HEK293 (cell line): ENCODE results near the gene RAC2.

ENCODE experiments used
- CTCF ChIA-PET: fragments of 350-600 bp; formaldehyde crosslinking; extraction: SDS; loops from one replicate; lab custom pipeline; 2021; ENCODE audit warnings: antibody characterized with exemption; lab: Yijun Ruan, JAX
- POLR2A ChIA-PET: fragments of 300-600 bp; formaldehyde crosslinking; extraction: SDS; loops from one replicate; lab custom pipeline; 2020; ENCODE audit warnings: antibody characterized with exemption, inconsistent platforms; lab: Yijun Ruan, JAX
- H3K27ac ChIP-seq: fragments of 200-500 bp; sonication (Bioruptor generic); 2 replicates; pipeline ENCODE4 v1.5.1; 2014; ENCODE audit warnings: low read depth, low read length, control low read depth, inconsistent platforms; ENCODE audit errors: extremely low read depth
- H3K36me3 ChIP-seq, 2 experiments: fragments of 200-500 bp in 1 of 2; sonication (Bioruptor generic) in 1 of 2; 1 replicate in 1 of 2; 2 replicates in 1 of 2; pipeline ENCODE4 v1.5.1; 2014 to 2017; ENCODE audit warnings: inconsistent platforms in 2 of 2, low read length in 2 of 2; ENCODE audit not compliant: control insufficient read depth in 2 of 2, insufficient read depth in 1 of 2
- H3K4me1 ChIP-seq: fragments of 200-500 bp; sonication (Bioruptor generic); 2 replicates; pipeline ENCODE4 v1.5.1; 2014; ENCODE audit warnings: mild to moderate bottlenecking, low read length, inconsistent platforms; ENCODE audit not compliant: control insufficient read depth, insufficient read depth
- H3K4me3 ChIP-seq: 2 replicates; pipeline ENCODE4 v1.5.1; 2011; ENCODE audit warnings: low read depth, mild to moderate bottlenecking, control low read depth, low read length, moderate library complexity
- H3K9me3 ChIP-seq: fragments of 200-500 bp; sonication (Bioruptor generic); 2 replicates; pipeline ENCODE4 v1.5.1; 2014; ENCODE audit warnings: low read depth, low read length, inconsistent platforms; ENCODE audit not compliant: control insufficient read depth, insufficient read depth
- GLIS2 ChIP-seq: fragments of 450-650 bp; formaldehyde crosslinking; IDR thresholded peaks from 2 replicates; pipeline ENCODE4 v1.5.1; 2016; ENCODE audit warnings: missing biosample characterization, missing genetic modification characterization
- HOXC10 ChIP-seq: sonication (generic); formaldehyde crosslinking; IDR thresholded peaks from 2 replicates; pipeline ENCODE4 v1.8.1; 2023; ENCODE audit warnings: mild to moderate bottlenecking, missing genetic modification reagents
- KLF8 ChIP-seq: fragments of 450-650 bp; formaldehyde crosslinking; IDR thresholded peaks from 2 replicates; pipeline ENCODE4 v1.5.1; 2016; ENCODE audit warnings: missing biosample characterization, missing genetic modification characterization
- PRDM1 ChIP-seq: fragments of 450-650 bp; formaldehyde crosslinking; IDR thresholded peaks from 2 replicates; pipeline ENCODE4; 2016; ENCODE audit warnings: missing biosample characterization, missing genetic modification characterization
- SP7 ChIP-seq: fragments of 450-650 bp; formaldehyde crosslinking; IDR thresholded peaks from 2 replicates; pipeline ENCODE4 v1.5.1; 2016; ENCODE audit warnings: missing biosample characterization, missing genetic modification characterization
- WT1 ChIP-seq: fragments of 450-650 bp; formaldehyde crosslinking; IDR thresholded peaks from 2 replicates; pipeline ENCODE4 v1.5.1; 2016; ENCODE audit warnings: missing biosample characterization, missing genetic modification characterization
- YY1 ChIP-seq: fragments of 450-650 bp; formaldehyde crosslinking; IDR thresholded peaks from 2 replicates; pipeline ENCODE4 v1.5.1; 2018; ENCODE audit warnings: missing biosample characterization, missing genetic modification characterization
- ZBTB17 ChIP-seq: fragments of 450-650 bp; formaldehyde crosslinking; IDR thresholded peaks from 2 replicates; pipeline ENCODE4 v1.5.1; 2016; ENCODE audit warnings: missing biosample characterization, missing genetic modification characterization
- ZIC2 ChIP-seq: fragments of 450-650 bp; formaldehyde crosslinking; IDR thresholded peaks from 2 replicates; pipeline ENCODE4 v1.5.1; 2016; ENCODE audit warnings: missing biosample characterization, missing genetic modification characterization
- ZNF221 ChIP-seq: fragments of 450-650 bp; formaldehyde crosslinking; IDR thresholded peaks from 2 replicates; pipeline ENCODE4 v1.5.1; 2017; ENCODE audit warnings: missing biosample characterization, missing genetic modification characterization, borderline replicate concordance
- ZNF23 ChIP-seq: fragments of 450-650 bp; formaldehyde crosslinking; IDR thresholded peaks from 2 replicates; pipeline ENCODE4 v1.5.1; 2016; ENCODE audit warnings: missing biosample characterization, missing genetic modification characterization, borderline replicate concordance
- ZNF311 ChIP-seq: fragments of 450-650 bp; formaldehyde crosslinking; IDR thresholded peaks from 2 replicates; pipeline ENCODE4 v1.5.1; 2017; ENCODE audit warnings: missing biosample characterization, missing genetic modification characterization, borderline replicate concordance
- ZNF366 ChIP-seq: fragments of 450-650 bp; formaldehyde crosslinking; conservative IDR thresholded peaks from 2 replicates; pipeline ENCODE4 v1.5.1; 2016; ENCODE audit warnings: missing biosample characterization, missing genetic modification characterization
- ZNF391 ChIP-seq: fragments of 450-650 bp; formaldehyde crosslinking; IDR thresholded peaks from 2 replicates; pipeline ENCODE4 v1.5.1; 2016; ENCODE audit warnings: low read depth, missing biosample characterization, missing genetic modification characterization, borderline replicate concordance
- ZNF433 ChIP-seq: fragments of 450-650 bp; formaldehyde crosslinking; IDR thresholded peaks from 2 replicates; pipeline ENCODE4 v1.5.1; 2016; ENCODE audit warnings: missing biosample characterization, missing genetic modification characterization, low read depth
- ZNF514 ChIP-seq: fragments of 450-650 bp; formaldehyde crosslinking; IDR thresholded peaks from 2 replicates; pipeline ENCODE4 v1.5.1; 2016; ENCODE audit warnings: missing biosample characterization, missing genetic modification characterization
- ZNF548 ChIP-seq: fragments of 450-650 bp; formaldehyde crosslinking; IDR thresholded peaks from 2 replicates; pipeline ENCODE4 v1.5.1; 2016; ENCODE audit warnings: missing biosample characterization, missing genetic modification characterization
- ZNF555 ChIP-seq: fragments of 450-650 bp; formaldehyde crosslinking; conservative IDR thresholded peaks from 2 replicates; pipeline ENCODE4 v1.5.1; 2017; ENCODE audit warnings: missing biosample characterization, mild to moderate bottlenecking, missing genetic modification characterization, inconsistent platforms
- ZNF571 ChIP-seq: fragments of 450-650 bp; formaldehyde crosslinking; IDR thresholded peaks from 2 replicates; pipeline ENCODE4 v1.5.0; 2017; ENCODE audit warnings: missing biosample characterization, missing genetic modification characterization
- ZNF610 ChIP-seq: fragments of 450-650 bp; formaldehyde crosslinking; IDR thresholded peaks from 2 replicates; pipeline ENCODE4 v1.5.1; 2016; ENCODE audit warnings: missing biosample characterization, missing genetic modification characterization, borderline replicate concordance
- ZNF768 ChIP-seq: fragments of 450-650 bp; formaldehyde crosslinking; IDR thresholded peaks from 2 replicates; pipeline ENCODE4 v1.5.1; 2018; ENCODE audit warnings: missing biosample characterization, mild to moderate bottlenecking, missing genetic modification characterization
- ZNF830 ChIP-seq: fragments of 450-650 bp; IDR thresholded peaks from 2 replicates; pipeline ENCODE4 v1.5.0; 2018; ENCODE audit warnings: missing biosample characterization, missing genetic modification characterization, low read depth, mild to moderate bottlenecking, moderate library complexity
- TF ChIP-seq, protein P1 (sequence below): fragments of 450-650 bp; formaldehyde crosslinking; IDR thresholded peaks from 2 replicates; pipeline ENCODE4 v1.5.1; 2016; ENCODE audit warnings: missing biosample characterization, missing genetic modification characterization
- TF ChIP-seq, protein P2 (sequence below): fragments of 450-650 bp; IDR thresholded peaks from 2 replicates; pipeline ENCODE4 v1.5.1; 2018; ENCODE audit warnings: missing biosample characterization, mild to moderate bottlenecking, missing genetic modification characterization
- TF ChIP-seq, protein P3 (sequence below): fragments of 450-650 bp; formaldehyde crosslinking; optimal IDR thresholded peaks from 2 replicates; pipeline ENCODE3; 2016; ENCODE audit warnings: missing biosample characterization, mild to moderate bottlenecking, missing genetic modification characterization

Gene RAC2

GRCh38 chr22:37204045-37204655 is 39.9 kb downstream of the RAC2 start:
- ChIA-PET POLR2A (no interaction called here), CTCF (interaction anchor here (1.6 kb wide), 1 partner anchor 57 kb away, joined by 3 read pairs; no protein-coding TSS in a partner anchor)
- no peak for TF ChIP-seq PRDM1 (tag by site-specific recombination)
- no peak for TF ChIP-seq ZIC2 (tag by site-specific recombination)
- TF ChIP-seq WT1 (tag by site-specific recombination) = no peak
- TF ChIP-seq ZNF555 = no peak
- TF ChIP-seq ZNF610 (tag by site-specific recombination) = no peak
- TF ChIP-seq ZNF391 (tag by site-specific recombination) = no peak
- no peak for TF ChIP-seq ZNF23 (tag by site-specific recombination)
- TF ChIP-seq KLF8 = no peak
- TF ChIP-seq ZNF768 = no peak
- TF ChIP-seq ZNF433 (tag by site-specific recombination) = no peak
- TF ChIP-seq, protein P1, sequence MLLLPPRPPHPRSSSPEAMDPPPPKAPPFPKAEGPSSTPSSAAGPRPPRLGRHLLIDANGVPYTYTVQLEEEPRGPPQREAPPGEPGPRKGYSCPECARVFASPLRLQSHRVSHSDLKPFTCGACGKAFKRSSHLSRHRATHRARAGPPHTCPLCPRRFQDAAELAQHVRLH (tag by site-specific recombination) = no peak
- TF ChIP-seq HOXC10 (CRISPR knock-in tag) = no peak
- TF ChIP-seq ZNF514 = no peak
- TF ChIP-seq ZNF548 (tag by site-specific recombination) = no peak

DNA sequence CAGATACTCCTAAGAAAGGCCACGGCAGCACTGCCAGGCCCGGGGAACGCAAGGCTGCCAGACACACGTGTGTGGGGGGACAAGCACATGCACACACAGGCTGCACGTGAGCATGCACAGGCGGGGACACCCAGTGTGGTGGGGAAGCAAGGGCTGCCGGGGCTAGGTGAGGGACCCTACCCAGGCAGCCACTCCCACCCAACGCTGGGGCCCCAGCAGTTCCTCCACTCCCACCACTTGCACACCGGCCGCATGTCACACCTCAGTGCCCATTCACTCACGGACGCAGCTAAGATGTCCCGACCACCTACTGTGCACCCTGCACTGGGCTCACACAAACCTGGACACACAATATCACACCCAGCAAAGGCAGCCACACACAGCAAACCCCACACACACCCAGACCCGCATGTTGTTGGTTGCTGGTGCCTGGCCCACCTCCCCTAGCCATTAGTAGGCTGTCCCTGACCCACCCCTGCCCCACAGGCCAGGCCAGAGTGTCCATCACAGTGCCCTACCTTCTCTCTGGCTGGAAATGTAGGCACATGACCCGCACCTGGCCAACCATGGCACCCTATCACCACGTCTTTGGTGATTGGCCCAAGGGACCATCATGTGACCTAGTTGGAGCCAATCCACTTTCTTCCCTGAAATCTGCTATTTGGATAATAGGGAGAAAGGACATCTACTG is 40.6 kb downstream of the RAC2 start:
- Histone ChIP-seq H3K36me3 (no peaks in the 10 kb centered on the region), H3K27ac (no peak overlapping the region), H3K4me3 (no peak overlapping the region), H3K9me3 (no peaks in the 10 kb centered on the region), H3K4me1 (no peaks in the 10 kb centered on the region)
- no peak for TF ChIP-seq ZNF830 (tag by site-specific recombination)
- TF ChIP-seq GLIS2 (tag by site-specific recombination) = peak; percentile 39
- TF ChIP-seq YY1 (tag by site-specific recombination) = no peak
- ChIA-PET CTCF (interaction anchor here (0.6 to 1.6 kb wide), 3 partner anchors 58 to 1128 kb away, joined by 3 to 5 read pairs (median 3); no protein-coding TSS in a partner anchor), POLR2A (no interaction called here)

More at GRCh38 chr22:37204045-37204655, 39.9 kb downstream of the RAC2 start:
- no peak overlapping the region for H3K4me3 ChIP-seq
- no peaks in the 10 kb centered on the region for H3K9me3 ChIP-seq
- H3K4me1 ChIP-seq = no peaks in the 10 kb centered on the region
- H3K36me3 ChIP-seq = no peaks in the 10 kb centered on the region
- no peak overlapping the region for H3K27ac ChIP-seq

GRCh38 chr22:37202716-37203115 is 41.4 kb downstream of the RAC2 start:
- Histone ChIP-seq H3K27ac (no peak overlapping the region), H3K36me3 (no peaks in the 10 kb centered on the region), H3K4me1 (0 out of 2 replicates have a peak, but pooled peaks cover under 1% of the 10 kb centered on the region), H3K4me3 (no peak overlapping the region), H3K9me3 (no peaks in the 10 kb centered on the region)
- POLR2A ChIA-PET = no interaction called here
- TF ChIP-seq, protein P2, sequence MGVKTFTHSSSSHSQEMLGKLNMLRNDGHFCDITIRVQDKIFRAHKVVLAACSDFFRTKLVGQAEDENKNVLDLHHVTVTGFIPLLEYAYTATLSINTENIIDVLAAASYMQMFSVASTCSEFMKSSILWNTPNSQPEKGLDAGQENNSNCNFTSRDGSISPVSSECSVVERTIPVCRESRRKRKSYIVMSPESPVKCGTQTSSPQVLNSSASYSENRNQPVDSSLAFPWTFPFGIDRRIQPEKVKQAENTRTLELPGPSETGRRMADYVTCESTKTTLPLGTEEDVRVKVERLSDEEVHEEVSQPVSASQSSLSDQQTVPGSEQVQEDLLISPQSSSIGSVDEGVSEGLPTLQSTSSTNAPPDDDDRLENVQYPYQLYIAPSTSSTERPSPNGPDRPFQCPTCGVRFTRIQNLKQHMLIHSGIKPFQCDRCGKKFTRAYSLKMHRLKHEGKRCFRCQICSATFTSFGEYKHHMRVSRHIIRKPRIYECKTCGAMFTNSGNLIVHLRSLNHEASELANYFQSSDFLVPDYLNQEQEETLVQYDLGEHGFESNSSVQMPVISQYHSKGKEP (tag by site-specific recombination) = no peak
- no peak for TF ChIP-seq ZNF311
- TF ChIP-seq SP7 (tag by site-specific recombination) = no peak
- no peak for TF ChIP-seq ZNF571
- TF ChIP-seq ZBTB17 (tag by site-specific recombination) = no peak
- TF ChIP-seq, protein P3, sequence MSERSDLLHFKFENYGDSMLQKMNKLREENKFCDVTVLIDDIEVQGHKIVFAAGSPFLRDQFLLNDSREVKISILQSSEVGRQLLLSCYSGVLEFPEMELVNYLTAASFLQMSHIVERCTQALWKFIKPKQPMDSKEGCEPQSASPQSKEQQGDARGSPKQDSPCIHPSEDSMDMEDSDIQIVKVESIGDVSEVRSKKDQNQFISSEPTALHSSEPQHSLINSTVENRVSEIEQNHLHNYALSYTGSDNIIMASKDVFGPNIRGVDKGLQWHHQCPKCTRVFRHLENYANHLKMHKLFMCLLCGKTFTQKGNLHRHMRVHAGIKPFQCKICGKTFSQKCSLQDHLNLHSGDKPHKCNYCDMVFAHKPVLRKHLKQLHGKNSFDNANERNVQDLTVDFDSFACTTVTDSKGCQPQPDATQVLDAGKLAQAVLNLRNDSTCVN = no peak
- no peak for TF ChIP-seq ZNF366 (tag by site-specific recombination)
- TF ChIP-seq ZNF221 (tag by site-specific recombination) = no peak
- CTCF ChIA-PET = interaction anchor here (0.7 to 1.6 kb wide), 3 partner anchors 59 to 1030 kb away, joined by 3 to 9 read pairs (median 3); no protein-coding TSS in a partner anchor
